ENCODE measurements around the gene MINDY3.
"Not testable (repeated sequence)": the region's sequence is repeated elsewhere in the genome, so short reads cannot be mapped to it uniquely, and the experiment has no call there.

Gene MINDY3

GRCh38 chr10:15852111-15852557, 8.2 kb downstream of the MINDY3 start:
- ATAC-seq, result no peak
- TF ChIP-seq PATZ1 (CRISPR knock-in tag; IDR thresholded peaks at IDR 0.05; ENCODE audit: borderline replicate concordance) (no peak), CSDC2 (CRISPR knock-in tag; IDR thresholded peaks at IDR 0.05) (no peak), ZC3H10 (CRISPR knock-in tag; IDR thresholded peaks at IDR 0.05) (no peak), TCF4 (CRISPR knock-in tag; IDR thresholded peaks at IDR 0.05; ENCODE audit: borderline replicate concordance) (no peak), PPARA (CRISPR knock-in tag; IDR thresholded peaks at IDR 0.05; ENCODE audit: borderline replicate concordance) (no peak), ZNF8 (CRISPR knock-in tag; IDR thresholded peaks at IDR 0.05) (no peak), OSR1 (CRISPR knock-in tag; IDR thresholded peaks at IDR 0.05) (no peak), GLIS3 (CRISPR knock-in tag; IDR thresholded peaks at IDR 0.05) (no peak), ISL1 (CRISPR knock-in tag; IDR thresholded peaks at IDR 0.05) (no peak), ZNF70 (CRISPR knock-in tag; IDR thresholded peaks at IDR 0.05) (no peak), ZFP3 (CRISPR knock-in tag; IDR thresholded peaks at IDR 0.05) (no peak), CSRNP3 (CRISPR knock-in tag; IDR thresholded peaks at IDR 0.05) (no peak), ZNF565 (CRISPR knock-in tag; conservative IDR thresholded peaks at IDR 0.05; ENCODE audit: low read depth) (no peak), ESRRG (CRISPR knock-in tag; IDR thresholded peaks at IDR 0.05) (no peak), SNAI2 (CRISPR knock-in tag; IDR thresholded peaks at IDR 0.05) (no peak), ARNTL (CRISPR knock-in tag; IDR thresholded peaks at IDR 0.05; ENCODE audit: borderline replicate concordance, low read depth) (no peak)
- TF ChIP-seq, protein P1, sequence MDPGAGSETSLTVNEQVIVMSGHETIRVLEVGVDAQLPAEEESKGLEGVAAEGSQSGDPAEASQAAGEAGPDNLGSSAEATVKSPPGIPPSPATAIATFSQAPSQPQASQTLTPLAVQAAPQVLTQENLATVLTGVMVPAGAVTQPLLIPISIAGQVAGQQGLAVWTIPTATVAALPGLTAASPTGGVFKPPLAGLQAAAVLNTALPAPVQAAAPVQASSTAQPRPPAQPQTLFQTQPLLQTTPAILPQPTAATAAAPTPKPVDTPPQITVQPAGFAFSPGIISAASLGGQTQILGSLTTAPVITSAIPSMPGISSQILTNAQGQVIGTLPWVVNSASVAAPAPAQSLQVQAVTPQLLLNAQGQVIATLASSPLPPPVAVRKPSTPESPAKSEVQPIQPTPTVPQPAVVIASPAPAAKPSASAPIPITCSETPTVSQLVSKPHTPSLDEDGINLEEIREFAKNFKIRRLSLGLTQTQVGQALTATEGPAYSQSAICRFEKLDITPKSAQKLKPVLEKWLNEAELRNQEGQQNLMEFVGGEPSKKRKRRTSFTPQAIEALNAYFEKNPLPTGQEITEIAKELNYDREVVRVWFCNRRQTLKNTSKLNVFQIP (CRISPR knock-in tag; IDR thresholded peaks at IDR 0.05; ENCODE audit: borderline replicate concordance, low read depth), result no peak
- TF ChIP-seq, protein P2, sequence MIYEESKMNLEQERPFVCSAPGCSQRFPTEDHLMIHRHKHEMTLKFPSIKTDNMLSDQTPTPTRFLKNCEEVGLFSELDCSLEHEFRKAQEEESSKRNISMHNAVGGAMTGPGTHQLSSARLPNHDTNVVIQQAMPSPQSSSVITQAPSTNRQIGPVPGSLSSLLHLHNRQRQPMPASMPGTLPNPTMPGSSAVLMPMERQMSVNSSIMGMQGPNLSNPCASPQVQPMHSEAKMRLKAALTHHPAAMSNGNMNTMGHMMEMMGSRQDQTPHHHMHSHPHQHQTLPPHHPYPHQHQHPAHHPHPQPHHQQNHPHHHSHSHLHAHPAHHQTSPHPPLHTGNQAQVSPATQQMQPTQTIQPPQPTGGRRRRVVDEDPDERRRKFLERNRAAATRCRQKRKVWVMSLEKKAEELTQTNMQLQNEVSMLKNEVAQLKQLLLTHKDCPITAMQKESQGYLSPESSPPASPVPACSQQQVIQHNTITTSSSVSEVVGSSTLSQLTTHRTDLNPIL (CRISPR knock-in tag; IDR thresholded peaks at IDR 0.05; ENCODE audit: low read depth), result no peak

- ATAC-seq, result not testable (repeated sequence)
Measured at GRCh38 chr10:15850337-15850978, 9.8 kb downstream of the MINDY3 start.

GRCh38 chr10:15849316-15849715, 11.0 kb downstream of the MINDY3 start:
- no peak for ATAC-seq
- TF ChIP-seq ZNF565 (CRISPR knock-in tag; conservative IDR thresholded peaks at IDR 0.05; ENCODE audit: low read depth) (no peak), CSDC2 (CRISPR knock-in tag; IDR thresholded peaks at IDR 0.05) (no peak), ZFP3 (CRISPR knock-in tag; IDR thresholded peaks at IDR 0.05) (no peak), ISL1 (CRISPR knock-in tag; IDR thresholded peaks at IDR 0.05) (no peak), TCF4 (CRISPR knock-in tag; IDR thresholded peaks at IDR 0.05; ENCODE audit: borderline replicate concordance) (no peak), PPARA (CRISPR knock-in tag; IDR thresholded peaks at IDR 0.05; ENCODE audit: borderline replicate concordance) (no peak), ARNTL (CRISPR knock-in tag; IDR thresholded peaks at IDR 0.05; ENCODE audit: borderline replicate concordance, low read depth) (no peak), SNAI2 (CRISPR knock-in tag; IDR thresholded peaks at IDR 0.05) (no peak), ESRRG (CRISPR knock-in tag; IDR thresholded peaks at IDR 0.05) (no peak), TSHZ2 (CRISPR knock-in tag; IDR thresholded peaks at IDR 0.05) (no peak), CSRNP3 (CRISPR knock-in tag; IDR thresholded peaks at IDR 0.05) (no peak), ZNF8 (CRISPR knock-in tag; IDR thresholded peaks at IDR 0.05) (no peak)

Data from SK-N-SH treated with all-trans-retinoic acid at 6 μM for 48 hours (cell line).